Nucleus accumbens (tissue), 56 donors: ENCODE data around the gene ADCK1.
"Not testable (repeated sequence)": the region's sequence is repeated elsewhere in the genome, so short reads cannot be mapped to it uniquely, and the experiment has no call there.

ENCODE experiments used
- DNase-seq, 56 donors: peaks; one replicate each; lab custom pipeline; 2025; lab: John Stamatoyannopoulos, UW

Gene ADCK1

DNA sequence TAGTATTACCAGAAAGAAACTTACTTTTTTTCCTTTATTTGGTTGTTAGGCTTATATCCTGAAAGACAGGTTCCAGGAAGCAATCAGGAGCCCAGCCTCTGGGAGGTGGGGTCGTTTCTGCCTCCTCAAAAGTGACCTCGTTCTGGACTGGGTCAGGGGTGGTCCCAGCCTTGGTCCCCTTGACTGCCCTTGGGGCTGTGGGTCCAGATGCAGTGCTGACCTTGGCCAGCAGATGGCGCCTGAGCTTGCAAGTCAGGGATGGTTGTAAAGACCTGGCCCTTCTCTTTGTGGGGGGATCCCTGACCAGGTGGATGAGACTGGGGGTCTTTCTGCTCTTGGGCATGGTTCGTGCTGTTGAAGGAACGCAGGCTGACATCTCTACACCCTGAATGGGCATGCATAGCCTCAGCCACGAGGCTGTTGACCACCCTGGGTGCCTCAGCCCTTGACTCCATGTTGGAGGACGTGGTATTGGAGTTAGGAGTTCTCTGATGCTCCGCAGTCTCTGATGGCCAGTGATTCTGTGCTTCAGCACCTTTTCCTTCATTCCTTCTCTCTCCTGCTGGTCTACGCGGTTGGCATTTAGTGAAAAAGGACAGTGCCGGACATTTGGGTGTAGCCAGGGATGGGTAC is 62.4 kb downstream of the ADCK1 start:
- DNase-seq: peak in 50 of 56 donors; percentile 10 to 90 (median 67)

DNA sequence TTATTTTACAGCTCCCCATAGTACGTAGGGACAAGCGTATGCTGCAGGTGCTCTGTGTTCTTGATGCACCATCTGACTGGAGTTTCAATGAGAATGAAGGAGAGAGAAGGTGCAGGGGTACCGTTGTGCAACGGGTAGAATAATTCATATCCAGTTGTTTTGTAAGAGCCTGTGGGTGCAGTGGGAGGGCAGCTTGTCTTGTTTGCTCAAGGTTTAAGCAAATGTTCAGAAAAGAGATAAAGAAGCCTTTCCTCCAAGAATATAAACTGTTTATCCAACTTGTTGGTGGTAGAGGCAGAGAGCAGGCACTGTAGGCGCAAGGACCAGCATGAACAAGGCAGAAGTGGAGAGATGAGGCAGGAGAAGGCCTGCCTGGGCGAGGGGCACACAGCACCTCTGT is 64.2 kb downstream of the ADCK1 start:
- peak in 2 of 56 donors; percentile 10 for DNase-seq

- no peak for DNase-seq
These were observed 64.7 kb downstream of the ADCK1 start for GRCh38 chr14:77864580-77864979.

DNA sequence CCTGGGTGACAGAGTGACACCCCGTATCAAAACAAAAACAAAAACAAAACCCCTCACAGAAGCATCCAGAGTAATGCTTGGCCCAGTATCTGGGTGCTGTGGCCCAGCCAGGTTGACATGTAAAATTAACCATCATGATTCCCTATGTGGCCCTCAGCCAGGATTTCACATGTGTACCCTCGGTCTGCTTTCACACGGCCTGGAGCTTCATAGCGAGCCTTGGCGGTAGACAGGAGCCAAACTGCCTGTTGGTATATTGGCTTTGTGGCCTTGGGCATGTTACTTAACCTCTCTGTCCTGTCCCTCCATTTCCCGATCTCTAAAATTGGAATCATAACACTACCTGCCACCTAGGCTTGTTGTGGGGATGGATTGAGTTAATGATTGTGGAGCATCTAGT is 65.5 kb downstream of the ADCK1 start:
- DNase-seq: no peak

DNA sequence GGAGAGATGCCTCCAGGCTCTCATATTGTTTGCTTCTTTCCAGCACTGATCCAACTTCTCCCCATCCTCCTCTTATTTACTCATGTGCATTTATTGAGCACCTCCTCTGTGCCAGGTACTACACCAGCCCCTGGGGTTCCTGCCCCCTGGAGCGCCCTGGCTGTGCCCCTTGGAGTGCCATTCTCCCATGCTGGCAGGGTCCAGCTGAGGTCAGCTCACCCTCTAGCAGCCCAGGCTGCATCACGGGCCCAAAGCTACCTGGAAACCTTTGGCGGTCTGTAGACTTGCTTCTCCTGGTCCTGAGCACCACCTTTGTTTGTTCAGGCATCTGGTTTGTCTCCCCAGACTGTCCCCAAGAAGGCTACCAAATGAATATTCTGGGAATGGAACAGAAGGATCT is 67.0 kb downstream of the ADCK1 start:
- DNase-seq: no peak

DNA sequence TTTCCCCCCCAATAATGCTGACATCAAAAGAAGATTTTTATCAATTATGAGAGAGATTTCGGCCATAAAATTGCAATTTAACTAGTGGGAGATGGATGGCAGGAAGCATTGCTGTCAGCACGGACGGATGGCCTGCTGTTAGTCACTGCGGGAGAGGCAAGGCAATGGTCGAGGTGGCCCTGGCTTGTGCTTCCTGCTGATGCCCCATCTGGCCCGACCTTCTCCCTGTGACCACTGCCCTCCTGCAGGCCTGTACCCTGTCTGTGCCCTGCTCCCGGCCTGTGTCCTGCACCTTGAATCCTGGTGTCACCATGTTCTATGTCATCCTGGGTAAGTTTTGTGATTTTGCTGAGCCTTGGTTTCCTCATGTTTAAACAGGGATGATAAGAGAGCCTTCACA is 67.6 kb downstream of the ADCK1 start:
- DNase-seq: no peak

- no peak for DNase-seq
These were observed 68.8 kb downstream of the ADCK1 start for GRCh38 chr14:77868552-77869285.

DNA sequence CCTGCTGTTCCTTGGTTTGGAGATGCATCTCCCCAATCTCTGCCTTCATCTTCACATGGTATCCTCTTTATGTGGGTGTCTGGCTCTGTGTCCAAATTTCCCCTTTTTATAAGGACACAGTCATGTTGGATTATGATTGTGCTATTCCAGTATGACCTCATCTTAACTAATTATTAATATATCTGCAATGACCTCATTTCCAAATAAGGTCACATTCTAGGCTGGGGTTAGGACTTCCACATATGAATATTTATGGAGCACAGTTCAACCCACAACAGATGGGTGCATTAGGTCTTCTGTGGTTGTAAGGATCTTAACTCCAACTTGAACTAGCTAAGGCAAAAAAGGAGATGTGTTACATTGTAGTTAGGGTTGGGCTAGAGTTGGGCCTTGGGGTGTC is 69.4 kb downstream of the ADCK1 start:
- DNase-seq: no peak

- DNase-seq: no peak
These were observed 70.7 kb downstream of the ADCK1 start for GRCh38 chr14:77870646-77871045.

DNA sequence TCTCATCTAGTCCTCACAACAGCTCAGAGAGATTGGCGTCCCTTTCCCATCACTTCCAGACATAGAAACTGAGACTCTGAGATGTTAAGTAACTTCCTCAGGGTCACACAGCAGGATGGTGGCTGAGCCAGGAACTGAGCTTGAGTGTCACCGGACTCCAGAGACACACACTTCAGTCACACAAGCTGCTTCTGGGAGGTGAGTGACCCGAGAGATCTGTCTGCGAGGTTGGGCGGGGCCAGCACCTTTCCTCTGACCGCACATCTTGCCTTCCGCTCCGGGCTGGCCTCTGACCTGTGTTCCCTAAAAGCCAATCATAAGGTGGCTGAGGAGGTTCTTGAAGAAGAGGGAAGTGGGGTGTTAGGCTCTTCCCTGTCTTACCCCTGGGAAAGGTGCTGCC is 72.2 kb downstream of the ADCK1 start:
- DNase-seq: no peak

GRCh38 chr14:77872983-77873382 is 73.1 kb downstream of the ADCK1 start:
- no peak for DNase-seq

GRCh38 chr14:77878783-77879182 is 78.9 kb downstream of the ADCK1 start:
- DNase-seq: no peak

- no peak for DNase-seq
These were observed 80.1 kb downstream of the ADCK1 start for GRCh38 chr14:77880056-77880455.

- peak in 31 of 56 donors; percentile 7 to 66 (median 28) for DNase-seq
These were observed 82.2 kb downstream of the ADCK1 start for GRCh38 chr14:77882098-77882497.

- DNase-seq: no peak
These were observed 82.7 kb downstream of the ADCK1 start for GRCh38 chr14:77882636-77883035.

DNA sequence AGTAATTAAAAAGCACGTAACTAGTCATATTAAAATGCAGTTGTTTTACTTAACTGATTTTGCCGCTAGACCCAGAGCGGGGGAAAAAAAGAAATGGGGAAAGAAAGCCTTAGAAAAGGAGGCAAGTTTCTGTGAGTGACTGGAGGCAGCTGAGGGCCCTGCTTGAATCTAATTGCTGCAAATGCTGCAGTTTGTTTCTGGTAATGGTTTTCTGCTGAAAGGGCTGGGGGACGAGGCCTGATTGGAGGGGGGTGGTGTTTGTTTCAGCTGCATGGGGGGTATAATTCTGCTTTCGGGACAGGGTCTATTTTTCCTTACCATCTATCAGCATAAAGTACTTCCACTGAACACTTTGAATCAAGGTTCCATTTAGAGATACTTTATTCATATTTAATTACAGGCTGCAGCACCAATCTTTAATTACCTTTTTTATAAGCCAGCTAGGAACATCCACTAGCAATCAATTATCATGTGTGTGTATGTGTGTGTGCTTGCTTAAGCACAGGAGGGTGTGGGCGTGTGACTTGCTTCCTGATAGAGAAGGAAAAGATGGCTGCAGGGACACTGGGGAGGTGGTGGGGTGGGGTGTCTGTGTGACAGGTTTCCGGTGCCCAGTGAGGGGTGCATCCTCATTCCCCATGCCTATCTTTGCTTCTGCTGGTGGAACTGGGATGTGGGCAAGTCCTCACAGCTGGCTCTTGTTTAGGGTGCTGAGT is 83.4 kb downstream of the ADCK1 start:
- peak in 6 of 56 donors; percentile 9 to 44 (median 23) for DNase-seq

DNA sequence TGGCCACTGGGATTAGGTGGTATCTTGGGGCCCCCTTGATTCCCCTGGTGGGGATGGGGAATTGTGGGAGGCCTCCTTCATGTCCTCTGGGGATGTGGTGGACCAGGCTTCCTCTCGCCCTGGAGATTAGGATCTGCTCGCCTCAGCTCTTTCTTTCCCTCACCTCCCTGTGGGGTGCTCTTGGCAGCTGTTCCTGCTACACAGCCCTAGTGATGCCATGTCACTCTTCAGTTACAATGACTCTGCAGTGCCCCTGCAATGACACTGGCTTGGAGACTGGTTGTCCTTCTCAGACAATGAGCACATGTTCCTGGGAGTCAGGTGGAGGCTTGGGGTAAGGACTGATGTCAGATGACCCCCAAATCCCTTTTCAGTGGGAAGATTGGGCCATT is 83.9 kb downstream of the ADCK1 start:
- peak in 12 of 56 donors; percentile 8 to 40 (median 20) for DNase-seq

GRCh38 chr14:77885367-77885766 is 85.5 kb downstream of the ADCK1 start:
- DNase-seq: no peak

DNA sequence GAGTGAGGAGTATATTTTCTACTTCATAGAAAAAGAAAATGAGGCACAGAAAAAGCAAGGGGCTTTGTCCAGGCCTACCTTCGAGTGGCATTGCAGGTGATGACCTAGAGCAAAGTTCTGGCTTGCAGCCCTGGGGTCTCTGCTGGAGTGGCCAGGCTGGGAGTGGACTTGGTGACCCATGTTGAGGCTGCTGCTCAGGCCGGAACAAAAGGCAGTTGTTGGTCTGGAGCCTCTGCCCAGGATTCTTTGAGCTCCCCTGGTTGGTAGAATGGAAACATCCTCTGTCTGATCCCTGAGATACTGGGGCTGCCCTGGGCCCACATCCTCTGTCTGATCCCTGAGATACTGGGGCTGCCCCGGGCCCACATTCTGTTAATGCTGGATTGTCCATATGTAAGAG is 86.1 kb downstream of the ADCK1 start:
- DNase-seq: no peak

DNA sequence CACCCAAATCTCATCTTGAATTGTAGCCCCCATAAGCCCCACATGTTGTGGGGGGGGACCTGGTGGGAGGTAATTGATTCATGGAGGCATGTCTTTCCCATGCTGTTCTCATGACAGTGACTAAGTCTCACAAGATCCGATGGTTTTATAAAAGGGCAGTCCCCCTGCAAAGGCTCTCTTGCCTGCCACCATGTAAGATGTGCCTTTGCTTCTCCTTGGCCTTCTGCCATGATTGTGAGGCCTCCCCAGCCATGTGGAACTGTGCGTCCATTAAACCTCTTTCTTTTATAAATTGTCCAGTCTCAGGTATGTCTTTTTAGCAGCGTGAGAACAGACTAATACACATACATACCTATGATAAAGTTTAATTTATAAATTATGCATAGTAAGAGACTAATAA is 89.0 kb downstream of the ADCK1 start:
- not testable (repeated sequence) for DNase-seq

- DNase-seq: no peak
These were observed 90.1 kb downstream of the ADCK1 start for GRCh38 chr14:77889971-77890442.

- DNase-seq: no peak
These were observed 91.0 kb downstream of the ADCK1 start for GRCh38 chr14:77890873-77891272.
